CD14-positive monocyte (primary cell): ENCODE data around the gene KIAA1549. TPM values are rescaled to one million over a fixed set of nuclear protein-coding genes. Genes with fewer than 3 reads are reported as not detected.

Experiments used
- DNase-seq, 3 donors: peaks; one replicate each; pipeline ENCODE4 v3.0.0-alpha.2; 2011 to 2022
- H2AFZ ChIP-seq: 2 replicates; pipeline ENCODE4 v1.6.0; 2012; ENCODE audit warnings: mild to moderate bottlenecking, low read depth, low read length, inconsistent platforms; ENCODE audit not compliant: insufficient read depth, poor library complexity, severe bottlenecking
- H3K27ac ChIP-seq, 2 donors: 1 replicate in 1 of 2; 2 replicates in 1 of 2; pipeline ENCODE4 v1.5.1; 2012 to 2013; ENCODE audit warnings: low read length in 2 of 2, control low read depth in 1 of 2, inconsistent platforms in 1 of 2, low read depth in 1 of 2, mild to moderate bottlenecking in 1 of 2
- H3K27me3 ChIP-seq, 2 donors: one replicate each; pipeline versions ENCODE4 v1.6.0 to v1.6.1; 2011 to 2013; ENCODE audit warnings: low read length in 2 of 2; ENCODE audit not compliant: control insufficient read depth in 2 of 2, insufficient read depth in 2 of 2
- H3K36me3 ChIP-seq, 2 donors: replicated peaks in 1 of 2; 1 replicate in 1 of 2; 2 replicates in 1 of 2; pipeline versions ENCODE4 v1.5.1 to v1.6.1; 2012 to 2013; ENCODE audit warnings: low read length in 2 of 2, control low read depth in 1 of 2, inconsistent platforms in 1 of 2, mild to moderate bottlenecking in 1 of 2; ENCODE audit not compliant: insufficient read depth in 2 of 2, control insufficient read depth in 1 of 2
- H3K4me1 ChIP-seq, 2 donors: 1 replicate in 1 of 2; 2 replicates in 1 of 2; pipeline versions ENCODE4 v1.5.1 to v1.6.1; 2012 to 2013; ENCODE audit warnings: low read length in 2 of 2, control low read depth in 1 of 2, inconsistent platforms in 1 of 2, mild to moderate bottlenecking in 1 of 2, moderate library complexity in 1 of 2; ENCODE audit not compliant: insufficient read depth in 2 of 2, control insufficient read depth in 1 of 2
- H3K4me2 ChIP-seq: replicated peaks from 2 replicates; pipeline ENCODE3; 2012; ENCODE audit warnings: low read length, moderate library complexity, mild to moderate bottlenecking; ENCODE audit not compliant: poor library complexity, severe bottlenecking; ENCODE audit errors: extremely low read depth
- H3K4me3 ChIP-seq, 3 experiments: fragments of 200-600 bp in 1 of 3; sonication (generic) in 1 of 3; replicated peaks in 1 of 3; 1 replicate in 2 of 3; 2 replicates in 1 of 3; pipeline ENCODE4 v1.5.1; 2011 to 2013; ENCODE audit warnings: low read length in 3 of 3, mild to moderate bottlenecking in 3 of 3, control low read depth in 2 of 3, low read depth in 2 of 3, inconsistent platforms in 1 of 3, moderate library complexity in 1 of 3
- H3K79me2 ChIP-seq: 2 replicates; pipeline ENCODE4 v1.6.0; 2012; ENCODE audit warnings: mild to moderate bottlenecking, control low read depth, inconsistent platforms, low read length, moderate library complexity; ENCODE audit not compliant: insufficient read depth
- H3K9ac ChIP-seq: 2 replicates; pipeline ENCODE4 v1.6.0; 2017; ENCODE audit warnings: low read length, mild to moderate bottlenecking; ENCODE audit not compliant: insufficient read depth, poor library complexity, severe bottlenecking
- H3K9me3 ChIP-seq, 2 donors: replicated peaks in 1 of 2; 1 replicate in 1 of 2; 2 replicates in 1 of 2; pipeline versions ENCODE4 v1.5.1 to v1.6.1; 2012 to 2013; ENCODE audit warnings: low read length in 2 of 2, control low read depth in 1 of 2; ENCODE audit not compliant: control insufficient read depth in 1 of 2, insufficient read depth in 1 of 2
- H4K20me1 ChIP-seq: 2 replicates; pipeline ENCODE4 v1.6.0; 2012; ENCODE audit warnings: mild to moderate bottlenecking, low read length, control low read depth, moderate library complexity; ENCODE audit not compliant: insufficient read depth
- H3K27ac Mint-ChIP-seq, 7 donors: one replicate each; pipeline ENCODE4 v1.8.0; 2020; ENCODE audit warnings: mild to moderate bottlenecking in 7 of 7, mixed read lengths in 7 of 7, moderate library complexity in 6 of 7, inconsistent platforms in 2 of 7
- H3K27me3 Mint-ChIP-seq, 3 donors: one replicate each; pipeline ENCODE4 v1.8.0; 2021 to 2022; ENCODE audit warnings: low read depth in 3 of 3, mild to moderate bottlenecking in 3 of 3, mixed read lengths in 3 of 3, moderate library complexity in 3 of 3, inconsistent platforms in 1 of 3
- H3K36me3 Mint-ChIP-seq, 2 donors: one replicate each; pipeline ENCODE4 v1.8.0; 2020; ENCODE audit warnings: mixed read lengths in 2 of 2, inconsistent platforms in 1 of 2, mild to moderate bottlenecking in 1 of 2
- H3K4me1 Mint-ChIP-seq: one replicate; pipeline ENCODE4 v1.8.0; 2020; ENCODE audit warnings: mild to moderate bottlenecking, mixed read lengths
- H3K4me3 Mint-ChIP-seq, 2 donors: one replicate each; pipeline ENCODE4 v1.8.0; 2020; ENCODE audit warnings: mild to moderate bottlenecking in 2 of 2, mixed read lengths in 2 of 2, moderate library complexity in 1 of 2
- H3K9me3 Mint-ChIP-seq, 7 donors: one replicate each; pipeline ENCODE4 v1.8.0; 2020 to 2022; ENCODE audit warnings: mixed read lengths in 7 of 7, mild to moderate bottlenecking in 6 of 7, moderate library complexity in 6 of 7, inconsistent platforms in 2 of 7
- WGBS: methylation state at CpG from one replicate; pipeline ENCODE4 v1.1.5; 2013; ENCODE audit warnings: missing lambda C conversion rate; ENCODE audit not compliant: insufficient coverage; 5-methylcytosine and 5-hydroxymethylcytosine counted together
- intact Hi-C, 2 donors: fragments of 100-400 bp; cut with micrococcal nuclease; formaldehyde crosslinking; loops; one replicate each; pipeline versions ENCODE4 v1.15.0 to v1.15.1; 2023
- polyA plus RNA-seq, 3 donors: library from polyadenylated mRNA; depleted of rRNA in 1 of 3; unstranded in 2 of 3; stranded (reverse) in 1 of 3; fragments of 300-500 nt in 2 of 3; fragments of >200 nt in 1 of 3; fragmentation: Illumina TruSeq in 2 of 3; gene quantifications; 1 replicate in 2 of 3; 2 replicates in 1 of 3; pipeline ENCODE4 v1.2.3, GENCODE V29; 2012 to 2021
- TF ChIP-seq, protein P1 (sequence below): fragments of 200-600 bp; IDR thresholded peaks from one replicate; pipeline ENCODE4 v1.8.0; 2022; ENCODE audit warnings: antibody characterized with exemption, mild to moderate bottlenecking

The KIAA1549 gene
- polyA plus RNA-seq, 3 donors: 0.03 TPM; not detected in 1

DNA sequence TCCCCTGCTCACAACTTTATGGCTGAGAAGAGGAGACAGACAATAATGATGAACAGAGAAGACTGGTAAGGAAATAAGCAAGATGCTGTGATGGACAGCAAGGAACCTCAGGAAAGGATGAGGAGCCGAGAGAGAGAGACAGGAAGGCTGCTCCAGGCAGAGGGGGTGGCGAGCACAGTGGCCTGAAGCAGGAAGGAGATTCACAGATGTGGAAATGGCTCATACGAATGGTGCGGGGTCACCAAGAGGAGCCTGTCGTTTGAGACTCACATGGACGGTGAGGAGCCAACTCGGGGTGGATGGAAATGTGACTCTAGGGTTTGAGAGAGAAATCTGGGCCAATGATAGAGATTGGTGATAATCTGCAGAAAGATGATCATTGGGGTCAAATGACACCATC lies 43.7 kb downstream of the KIAA1549 start:
- TF ChIP-seq, protein P1, sequence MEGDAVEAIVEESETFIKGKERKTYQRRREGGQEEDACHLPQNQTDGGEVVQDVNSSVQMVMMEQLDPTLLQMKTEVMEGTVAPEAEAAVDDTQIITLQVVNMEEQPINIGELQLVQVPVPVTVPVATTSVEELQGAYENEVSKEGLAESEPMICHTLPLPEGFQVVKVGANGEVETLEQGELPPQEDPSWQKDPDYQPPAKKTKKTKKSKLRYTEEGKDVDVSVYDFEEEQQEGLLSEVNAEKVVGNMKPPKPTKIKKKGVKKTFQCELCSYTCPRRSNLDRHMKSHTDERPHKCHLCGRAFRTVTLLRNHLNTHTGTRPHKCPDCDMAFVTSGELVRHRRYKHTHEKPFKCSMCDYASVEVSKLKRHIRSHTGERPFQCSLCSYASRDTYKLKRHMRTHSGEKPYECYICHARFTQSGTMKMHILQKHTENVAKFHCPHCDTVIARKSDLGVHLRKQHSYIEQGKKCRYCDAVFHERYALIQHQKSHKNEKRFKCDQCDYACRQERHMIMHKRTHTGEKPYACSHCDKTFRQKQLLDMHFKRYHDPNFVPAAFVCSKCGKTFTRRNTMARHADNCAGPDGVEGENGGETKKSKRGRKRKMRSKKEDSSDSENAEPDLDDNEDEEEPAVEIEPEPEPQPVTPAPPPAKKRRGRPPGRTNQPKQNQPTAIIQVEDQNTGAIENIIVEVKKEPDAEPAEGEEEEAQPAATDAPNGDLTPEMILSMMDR: no peak
- no peak overlapping the region for H2AFZ ChIP-seq
- 81% methylated on average over 7 of the region's 7 CpGs for WGBS

DNA sequence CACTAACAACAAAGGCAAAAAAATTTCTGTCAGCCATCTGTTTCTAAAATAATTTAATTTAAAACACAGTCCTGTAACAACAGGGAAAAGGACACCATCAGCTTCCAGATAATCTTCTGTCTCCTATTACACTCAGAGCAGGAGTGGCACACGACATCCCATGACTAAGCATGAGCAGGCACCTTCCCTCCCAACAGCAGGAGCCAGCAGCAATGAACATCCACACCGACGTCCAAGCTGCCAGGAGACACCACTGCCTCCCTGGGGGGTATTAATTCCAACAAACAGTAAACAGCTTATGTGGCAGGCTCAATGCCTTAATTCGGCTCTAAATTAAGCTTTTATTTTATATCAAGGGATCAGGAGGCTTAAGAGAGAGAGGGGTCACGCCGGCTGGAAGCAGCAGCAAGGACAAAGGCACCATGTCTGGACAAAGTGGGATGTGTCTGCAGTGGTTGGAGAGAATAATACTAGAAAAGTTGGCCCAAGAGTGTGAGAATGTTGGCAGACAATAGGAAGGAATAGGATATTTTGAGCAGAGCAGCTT lies 45.7 kb downstream of the KIAA1549 start:
- intact Hi-C loops: no loop called here
- H2AFZ ChIP-seq: no peak overlapping the region
- no peaks in the 10 kb centered on the region for H3K36me3 Mint-ChIP-seq
- TF ChIP-seq, protein P1: no peak
- no peaks in the 10 kb centered on the region for H3K36me3 ChIP-seq
- no peak overlapping the region for H3K4me2 ChIP-seq
- no peak overlapping the region for H3K27ac ChIP-seq
- DNase-seq: no peak
- 100% methylated on average over 2 of the region's 6 CpGs for WGBS
- H3K27ac Mint-ChIP-seq: no peak overlapping the region
- H3K27me3 ChIP-seq: no peaks in the 10 kb centered on the region
- no peaks in the 10 kb centered on the region for H4K20me1 ChIP-seq
- no peak overlapping the region for H3K4me3 Mint-ChIP-seq
- no peak overlapping the region for H3K9ac ChIP-seq
- no peaks in the 10 kb centered on the region for H3K4me1 Mint-ChIP-seq
- H3K9me3 ChIP-seq: no peaks in the 10 kb centered on the region
- no peak overlapping the region for H3K4me3 ChIP-seq
- H3K9me3 Mint-ChIP-seq: peaks cover 0 to 3% (median 0%) of the 10 kb centered on the region in 7 donors
- no peaks in the 10 kb centered on the region for H3K79me2 ChIP-seq
- no peaks in the 10 kb centered on the region for H3K4me1 ChIP-seq
- H3K27me3 Mint-ChIP-seq: peaks cover 0 to 2% (median 1%) of the 10 kb centered on the region in 3 donors

More for the DNA sequence above, 43.7 kb downstream of the KIAA1549 start:
- H3K4me2 ChIP-seq: no peak overlapping the region
- H3K9me3 Mint-ChIP-seq: peaks cover 0 to 3% (median 0%) of the 10 kb centered on the region in 7 donors
- H3K27me3 ChIP-seq: no peaks in the 10 kb centered on the region
- H3K79me2 ChIP-seq: no peaks in the 10 kb centered on the region
- H3K27me3 Mint-ChIP-seq: peaks cover 0 to 3% (median 1%) of the 10 kb centered on the region in 3 donors
- H3K4me1 ChIP-seq: no peaks in the 10 kb centered on the region
- no peaks in the 10 kb centered on the region for H3K36me3 Mint-ChIP-seq
- H3K27ac ChIP-seq: no peak overlapping the region
- H3K4me3 Mint-ChIP-seq: no peak overlapping the region
- no peaks in the 10 kb centered on the region for H3K36me3 ChIP-seq
- no peak overlapping the region for H3K9ac ChIP-seq
- H3K9me3 ChIP-seq: no peaks in the 10 kb centered on the region
- DNase-seq: no peak
- no peaks in the 10 kb centered on the region for H3K4me1 Mint-ChIP-seq
- no peaks in the 10 kb centered on the region for H4K20me1 ChIP-seq
- intact Hi-C loops: no loop called here
- no peak overlapping the region for H3K27ac Mint-ChIP-seq
- no peak overlapping the region for H3K4me3 ChIP-seq
